H1 (cell line): ENCODE results near the gene GLIS2.

Source experiments
- CREB1 ChIP-seq: IDR thresholded peaks from 2 replicates; pipeline ENCODE4 v1.6.1; 2012; ENCODE audit warnings: inconsistent platforms
- CTCF ChIP-seq, 3 experiments: IDR thresholded peaks; 1 replicate in 2 of 3; 2 replicates in 1 of 3; pipeline versions ENCODE4 v1.5.1 to v1.6.1; 2011; ENCODE audit warnings: low read length in 3 of 3, mild to moderate bottlenecking in 3 of 3, inconsistent platforms in 2 of 3, low read depth in 1 of 3, moderate library complexity in 1 of 3; ENCODE audit not compliant: insufficient read depth in 1 of 3; ENCODE audit errors: control extremely low read depth in 1 of 3
- EGR1 ChIP-seq: IDR thresholded peaks from 2 replicates; pipeline ENCODE4 v1.6.1; 2011; ENCODE audit warnings: low read depth, low read length, borderline replicate concordance
- POLR2A ChIP-seq, 2 experiments: IDR thresholded peaks; 1 replicate in 1 of 2; 2 replicates in 1 of 2; pipeline ENCODE4 v1.6.1; 2011; ENCODE audit warnings: low read depth in 2 of 2, low read length in 2 of 2, mild to moderate bottlenecking in 2 of 2; ENCODE audit errors: control extremely low read depth in 1 of 2
- RAD21 ChIP-seq, 2 experiments: IDR thresholded peaks in 1 of 2; conservative IDR thresholded peaks in 1 of 2; 2 replicates each; pipeline ENCODE4 v1.6.1; 2011; ENCODE audit warnings: low read depth in 2 of 2, low read length in 2 of 2, improper control_type of control experiment in 1 of 2, inconsistent platforms in 1 of 2, mild to moderate bottlenecking in 1 of 2, moderate library complexity in 1 of 2
- SIN3A ChIP-seq, 2 experiments: IDR thresholded peaks in 1 of 2; conservative IDR thresholded peaks in 1 of 2; 2 replicates each; pipeline ENCODE4 v1.6.1; 2011 to 2012; ENCODE audit warnings: low read length in 2 of 2, improper control_type of control experiment in 1 of 2, low read depth in 1 of 2, mild to moderate bottlenecking in 1 of 2
- ZNF274 ChIP-seq: IDR thresholded peaks from 2 replicates; pipeline ENCODE4 v1.7.0; 2012; ENCODE audit warnings: low read length, borderline replicate concordance; ENCODE audit errors: extremely low read depth

GRCh38 chr16:4370570-4371356 is 54.9 kb downstream of the GLIS2 start:
- TF ChIP-seq CTCF (IDR thresholded peaks at IDR 0.05; ENCODE audit: control extremely low read depth in 1 of 3, insufficient read depth in 1 of 3, low read depth in 1 of 3, low read length in 3 of 3) = no peak
- no peak for TF ChIP-seq POLR2A (IDR thresholded peaks at IDR 0.05; ENCODE audit: control extremely low read depth in 1 of 2, low read depth in 2 of 2, low read length in 2 of 2)
- TF ChIP-seq CREB1 = no peak
- TF ChIP-seq EGR1 = no peak
- no peak for TF ChIP-seq RAD21 (IDR thresholded peaks at IDR 0.05 in 1 of 2, conservative IDR thresholded peaks at IDR 0.05 in 1 of 2; ENCODE audit: low read depth in 2 of 2, low read length in 2 of 2)
- TF ChIP-seq ZNF274 = no peak
- TF ChIP-seq SIN3A (conservative IDR thresholded peaks at IDR 0.05 in 1 of 2, IDR thresholded peaks at IDR 0.05 in 1 of 2; ENCODE audit: low read depth in 1 of 2, low read length in 2 of 2) = no peak
